Transverse colon (tissue), 4 donors: ENCODE data around the gene OTC. TPM values are rescaled to one million over a fixed set of nuclear protein-coding genes. Genes with fewer than 3 reads are reported as not detected.

Source experiments
- DNase-seq: peaks from one replicate; pipeline ENCODE4 v3.0.0-alpha.2; 2019
- H3K27ac ChIP-seq, 4 donors: fragments of 200-600 bp; sonication (generic); 2 replicates each; pipeline ENCODE4 v1.5.1; 2016 to 2018; ENCODE audit warnings: inconsistent platforms in 4 of 4
- H3K27me3 ChIP-seq: fragments of 200-600 bp; sonication (generic); 2 replicates; pipeline ENCODE4 v1.5.1; 2017; ENCODE audit warnings: inconsistent platforms
- H3K36me3 ChIP-seq, 4 donors: fragments of 200-600 bp; sonication (generic); 2 replicates each; pipeline ENCODE4 v1.5.1; 2017 to 2019; ENCODE audit warnings: inconsistent platforms in 4 of 4
- H3K4me1 ChIP-seq, 4 donors: fragments of 200-600 bp; sonication (generic); 2 replicates each; pipeline ENCODE4 v1.5.1; 2017 to 2020; ENCODE audit warnings: inconsistent platforms in 4 of 4
- H3K4me3 ChIP-seq, 4 donors: fragments of 200-600 bp; sonication (generic); 1 replicate in 1 of 4; 2 replicates in 3 of 4; pipeline versions ENCODE4 v1.5.1 to v1.6.1; 2017 to 2019; ENCODE audit warnings: inconsistent platforms in 4 of 4
- H3K9me3 ChIP-seq, 2 donors: fragments of 200-600 bp; sonication (generic); 2 replicates each; pipeline ENCODE4 v1.5.1; 2017 to 2019; ENCODE audit warnings: inconsistent platforms in 2 of 2
- CTCF ChIP-seq, 5 experiments: fragments of 200-600 bp in 3 of 5; fragments of 450-650 bp in 2 of 5; sonication (generic) in 3 of 5; IDR thresholded peaks; 1 replicate in 2 of 5; 2 replicates in 3 of 5; pipeline ENCODE4 v1.5.1; 2016 to 2017; ENCODE audit warnings: antibody characterized with exemption in 5 of 5, inconsistent platforms in 3 of 5, mild to moderate bottlenecking in 2 of 5, moderate library complexity in 1 of 5
- EP300 ChIP-seq: sonication (generic); formaldehyde crosslinking; IDR thresholded peaks from one replicate; pipeline ENCODE4 v1.6.1; 2017; ENCODE audit warnings: antibody characterized with exemption, low read depth
- POLR2A ChIP-seq: fragments of 450-650 bp; IDR thresholded peaks from one replicate; pipeline ENCODE4 v1.6.1; 2016; ENCODE audit warnings: antibody characterized with exemption, mild to moderate bottlenecking, moderate library complexity
- POLR2AphosphoS5 ChIP-seq, 3 donors: sonication (generic); formaldehyde crosslinking; IDR thresholded peaks; one replicate each; pipeline ENCODE4 v1.6.1; 2016; ENCODE audit warnings: antibody characterized with exemption in 3 of 3
- WGBS, 2 donors: methylation state at CpG; one replicate each; pipeline ENCODE4 v1.1.5; 2018; ENCODE audit warnings: low coverage in 1 of 2; 5-methylcytosine and 5-hydroxymethylcytosine counted together
- in situ Hi-C, 4 donors: fragments of 200-750 bp; cut with MboI; loops; one replicate each; pipeline versions ENCODE4 v1.15.0 to v1.15.1; 2017; ENCODE audit warnings: low sequenced_read_pairs in 3 of 4, low pct_ligation_motif_present in 1 of 4, low pct_unique_long_range_greater_than_20kb in 1 of 4
- intact Hi-C: fragments of 100-400 bp; cut with DNase I; formaldehyde crosslinking; loops from one replicate; pipeline ENCODE4 v1.15.1; 2023; ENCODE audit warnings: low total_unique reads
- total RNA-seq, 4 donors: library from RNA; depleted of rRNA; stranded (reverse); fragments of >200 nt; gene quantifications; one replicate each; pipeline ENCODE4 v1.1.0, GENCODE V29; 2016

The OTC gene
- total RNA-seq, 4 donors from 2014 or later = 0.95 to 1.4 TPM; not detected in 2

- TF ChIP-seq POLR2AphosphoS5 (IDR thresholded peaks at IDR 0.05) = no peak
- TF ChIP-seq EP300 = no peak
- TF ChIP-seq POLR2A = no peak
- no peak for TF ChIP-seq CTCF (IDR thresholded peaks at IDR 0.05)
- DNase-seq = no peak
- intact Hi-C loops = no loop called here
- Histone ChIP-seq H3K4me3 (no peak overlapping the region), H3K36me3 (no peaks in the 10 kb centered on the region), H3K27me3 (no peaks in the 10 kb centered on the region), H3K4me1 (no peaks in the 10 kb centered on the region), H3K9me3 (no peaks in the 10 kb centered on the region), H3K27ac (no peak overlapping the region)
- WGBS, 2 donors = 53% methylated on average over 1 of the region's 1 CpG; no CpG with 5 or more reads in 1 of the 2 donors
- in situ Hi-C loops = no loop called here
Observed at GRCh38 chrX:38403834-38404233, 51.4 kb downstream of the OTC start.

- no peak for TF ChIP-seq POLR2A
- TF ChIP-seq EP300 = no peak
- TF ChIP-seq POLR2AphosphoS5 (IDR thresholded peaks at IDR 0.05) = no peak
- TF ChIP-seq CTCF (IDR thresholded peaks at IDR 0.05) = no peak
- no peak overlapping the region for H3K4me3 ChIP-seq
- no peaks in the 10 kb centered on the region for H3K27me3 ChIP-seq
- no peaks in the 10 kb centered on the region for H3K36me3 ChIP-seq
- in situ Hi-C loops (no loop called here), intact Hi-C loops (no loop called here)
- no peak for DNase-seq
- 48 to 80% methylated on average over 2 to 4 of the region's 4 CpGs for WGBS, 2 donors
- no peaks in the 10 kb centered on the region for H3K9me3 ChIP-seq
- H3K4me1 ChIP-seq = no peaks in the 10 kb centered on the region
- no peak overlapping the region for H3K27ac ChIP-seq
Observed at GRCh38 chrX:38407126-38407525, 54.7 kb downstream of the OTC start.

- no peaks in the 10 kb centered on the region for H3K27me3 ChIP-seq
- H3K4me1 ChIP-seq = no peaks in the 10 kb centered on the region
- H3K36me3 ChIP-seq = no peaks in the 10 kb centered on the region
- no peaks in the 10 kb centered on the region for H3K9me3 ChIP-seq
- H3K27ac ChIP-seq = no peak overlapping the region
- in situ Hi-C loops (no loop called here), intact Hi-C loops (no loop called here)
- no peak for DNase-seq
- TF ChIP-seq CTCF (IDR thresholded peaks at IDR 0.05) (no peak), POLR2A (no peak), POLR2AphosphoS5 (IDR thresholded peaks at IDR 0.05) (no peak), EP300 (no peak)
- H3K4me3 ChIP-seq = no peak overlapping the region
Observed at GRCh38 chrX:38409289-38409688, 56.9 kb downstream of the OTC start.

GRCh38 chrX:38426785-38427184 is 74.4 kb downstream of the OTC start:
- no peaks in the 10 kb centered on the region for H3K4me1 ChIP-seq
- no peaks in the 10 kb centered on the region for H3K27me3 ChIP-seq
- TF ChIP-seq POLR2A (no peak), CTCF (IDR thresholded peaks at IDR 0.05) (no peak), EP300 (no peak), POLR2AphosphoS5 (IDR thresholded peaks at IDR 0.05) (no peak)
- no peak overlapping the region for H3K27ac ChIP-seq
- in situ Hi-C loops (no loop called here), intact Hi-C loops (no loop called here)
- no peaks in the 10 kb centered on the region for H3K36me3 ChIP-seq
- H3K4me3 ChIP-seq = no peak overlapping the region
- H3K9me3 ChIP-seq = no peaks in the 10 kb centered on the region
- DNase-seq = no peak
